HG03108 (cell line): ENCODE data around the gene SMCHD1.
"Not testable (repeated sequence)": the region's sequence is repeated elsewhere in the genome, so short reads cannot be mapped to it uniquely, and the experiment has no call there.

Experiments
- ATAC-seq: cut with Tn5 transposase; IDR thresholded peaks from one replicate; pipeline ENCODE4 v1.9.1; 2021; ENCODE audit warnings: moderate library complexity; ENCODE audit not compliant: unreplicated experiment

Gene SMCHD1

GRCh38 chr18:2656981-2657512 lies 1.5 kb downstream of the SMCHD1 start:
- no peak for ATAC-seq

- ATAC-seq = no peak
These were observed 2.4 kb downstream of the SMCHD1 start for GRCh38 chr18:2657788-2658458.

GRCh38 chr18:2660849-2661248 lies 5.3 kb downstream of the SMCHD1 start:
- ATAC-seq = not testable (repeated sequence)

GRCh38 chr18:2662288-2662687 lies 6.8 kb downstream of the SMCHD1 start:
- ATAC-seq = not testable (repeated sequence)

- no peak for ATAC-seq
These were observed 7.5 kb downstream of the SMCHD1 start for GRCh38 chr18:2662990-2663389.

GRCh38 chr18:2672410-2672809 lies 16.9 kb downstream of the SMCHD1 start:
- ATAC-seq = no peak

- no peak for ATAC-seq
These were observed 17.3 kb downstream of the SMCHD1 start for GRCh38 chr18:2672872-2673271.

- ATAC-seq = not testable (repeated sequence)
These were observed 23.4 kb downstream of the SMCHD1 start for GRCh38 chr18:2678933-2679332.

- ATAC-seq = no peak
These were observed 24.8 kb downstream of the SMCHD1 start for GRCh38 chr18:2680216-2680792.

- no peak for ATAC-seq
These were observed 26.6 kb downstream of the SMCHD1 start for GRCh38 chr18:2681993-2682603.

GRCh38 chr18:2683055-2683454 lies 27.5 kb downstream of the SMCHD1 start:
- ATAC-seq = no peak

GRCh38 chr18:2686349-2686968 lies 30.9 kb downstream of the SMCHD1 start:
- no peak for ATAC-seq

- no peak for ATAC-seq
These were observed 32.0 kb downstream of the SMCHD1 start for GRCh38 chr18:2687390-2688001.

GRCh38 chr18:2692508-2692907 lies 37.0 kb downstream of the SMCHD1 start:
- ATAC-seq = no peak

GRCh38 chr18:2697184-2697583 lies 41.7 kb downstream of the SMCHD1 start:
- ATAC-seq = no peak

GRCh38 chr18:2699001-2699400 lies 43.5 kb downstream of the SMCHD1 start:
- no peak for ATAC-seq

- no peak for ATAC-seq
These were observed 49.0 kb downstream of the SMCHD1 start for GRCh38 chr18:2704541-2704940.

- no peak for ATAC-seq
These were observed 51.4 kb downstream of the SMCHD1 start for GRCh38 chr18:2706903-2707302.

- ATAC-seq = no peak
These were observed 52.1 kb downstream of the SMCHD1 start for GRCh38 chr18:2707551-2708168.

GRCh38 chr18:2709316-2709715 lies 53.8 kb downstream of the SMCHD1 start:
- no peak for ATAC-seq

GRCh38 chr18:2714140-2714539 lies 58.6 kb downstream of the SMCHD1 start:
- ATAC-seq = no peak
